CD4-positive, alpha-beta T cell (primary cell): ENCODE measurements around the gene MIA3. TPM values are rescaled to one million over a fixed set of nuclear protein-coding genes. Genes with fewer than 3 reads are reported as not detected.

Experiments
- ATAC-seq: fragments of 200-7000 bp; cut with Tn5 transposase; one replicate; pipeline ENCODE4 v1.10.0; 2022; ENCODE audit warnings: mild to moderate bottlenecking; ENCODE audit not compliant: poor library complexity
- CTCF ChIA-PET: fragments of 350-600 bp; sonication (Branson Sonifier 250); formaldehyde crosslinking; loops from one replicate; lab custom pipeline; 2021; ENCODE audit warnings: antibody characterized with exemption, inconsistent platforms; lab: Charles Lee
- POLR2A ChIA-PET: fragments of 350-600 bp; sonication (Branson Sonifier 250); formaldehyde crosslinking; loops from one replicate; lab custom pipeline; 2021; ENCODE audit warnings: antibody characterized with exemption, inconsistent platforms; lab: Charles Lee
- DNase-seq, 14 experiments: peaks; one replicate each; pipeline ENCODE4 v3.0.0-alpha.2; 2013 to 2020; ENCODE audit warnings: mixed read lengths in 2 of 14
- H3K27ac ChIP-seq, 2 donors: one replicate each; pipeline versions ENCODE4 v1.5.1 to v1.7.0; 2013; ENCODE audit warnings: low read length in 2 of 2, low read depth in 1 of 2, mild to moderate bottlenecking in 1 of 2
- H3K27me3 ChIP-seq, 2 experiments: 1 replicate in 1 of 2; 2 replicates in 1 of 2; pipeline versions ENCODE4 v1.6.1 to v1.7.0; 2013; ENCODE audit warnings: low read length in 2 of 2, control low read depth in 1 of 2, mild to moderate bottlenecking in 1 of 2, moderate library complexity in 1 of 2; ENCODE audit not compliant: insufficient read depth in 2 of 2, control insufficient read depth in 1 of 2
- H3K36me3 ChIP-seq: one replicate; pipeline ENCODE4 v1.6.1; 2013; ENCODE audit warnings: low read length, control low read depth; ENCODE audit not compliant: insufficient read depth
- H3K4me1 ChIP-seq: one replicate; pipeline ENCODE4 v1.6.1; 2013; ENCODE audit warnings: low read length, control low read depth; ENCODE audit not compliant: insufficient read depth
- H3K4me3 ChIP-seq: one replicate; pipeline ENCODE4 v1.5.1; 2013; ENCODE audit warnings: mild to moderate bottlenecking, low read length, moderate library complexity
- H3K9me3 ChIP-seq, 2 experiments: 1 replicate in 1 of 2; 2 replicates in 1 of 2; pipeline versions ENCODE4 v1.6.1 to v1.7.0; 2013; ENCODE audit warnings: low read length in 2 of 2, mild to moderate bottlenecking in 2 of 2, control low read depth in 1 of 2, moderate library complexity in 1 of 2; ENCODE audit not compliant: control insufficient read depth in 1 of 2, insufficient read depth in 1 of 2
- H3K27ac Mint-ChIP-seq: one replicate; pipeline ENCODE4 v1.8.0; 2020; ENCODE audit warnings: mixed read lengths
- H3K27me3 Mint-ChIP-seq: one replicate; pipeline ENCODE4 v1.8.0; 2021; ENCODE audit warnings: mixed read lengths
- H3K36me3 Mint-ChIP-seq: one replicate; pipeline ENCODE4 v1.8.0; 2021; ENCODE audit warnings: low read depth, mixed read lengths
- H3K4me1 Mint-ChIP-seq: one replicate; pipeline ENCODE4 v1.8.0; 2021; ENCODE audit warnings: low read depth, mixed read lengths
- H3K4me3 Mint-ChIP-seq: one replicate; pipeline ENCODE4 v1.8.0; 2020; ENCODE audit warnings: mild to moderate bottlenecking, mixed read lengths
- H3K9me3 Mint-ChIP-seq: one replicate; pipeline ENCODE4 v1.8.0; 2020; ENCODE audit warnings: mixed read lengths
- intact Hi-C, 2 experiments: fragments of 100-400 bp; cut with DNase I in 1 of 2; cut with micrococcal nuclease in 1 of 2; formaldehyde crosslinking; loops; one replicate each; pipeline versions ENCODE4 v1.15.1 to v1.9.0; 2023 to 2025; cut with DNase I, micrococcal nuclease
- total RNA-seq, 174 experiments: library from RNA in 2 of 174; stranded (reverse) in 2 of 174; gene quantifications; one replicate each; pipeline ENCODE4 v1.2.3 and lab custom pipeline; 2021 to 2026
- TF ChIP-seq, protein P1 (sequence below): fragments of 200-600 bp; IDR thresholded peaks from one replicate; pipeline ENCODE4 v1.8.0; 2022; ENCODE audit warnings: antibody characterized with exemption, mild to moderate bottlenecking

MIA3 gene
- total RNA-seq, 2 experiments from 2014 or later, result 123 to 135 TPM

DNA sequence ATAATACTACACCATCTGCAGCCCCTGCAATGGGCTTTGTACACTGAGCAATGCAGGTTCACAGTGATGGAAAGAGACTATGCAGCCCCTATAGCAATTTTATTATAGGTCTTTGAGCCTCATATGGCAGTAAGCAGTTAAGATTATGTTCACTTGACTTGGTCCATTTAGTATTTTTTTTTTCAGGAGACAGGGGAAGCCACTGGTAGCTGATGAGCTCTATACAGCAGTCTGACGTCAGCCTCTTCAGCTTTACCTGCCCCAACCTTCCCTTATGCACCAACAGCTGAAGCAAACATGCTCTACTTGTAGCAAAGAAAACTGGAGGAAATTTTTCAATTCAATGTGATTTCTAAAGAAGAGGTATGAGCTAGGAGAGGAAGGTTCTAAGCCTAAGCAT, 62.2 kb downstream of the MIA3 start:
- peak overlapping the region; percentile 47 for H3K27ac Mint-ChIP-seq
- Histone ChIP-seq H3K4me3 (no peak overlapping the region), H3K27ac (no peak overlapping the region), H3K9me3 (no peaks in the 10 kb centered on the region), H3K4me1 (no peaks in the 10 kb centered on the region), H3K36me3 (peaks cover 40% of the 10 kb centered on the region), H3K27me3 (no peaks in the 10 kb centered on the region)
- TF ChIP-seq, protein P1, sequence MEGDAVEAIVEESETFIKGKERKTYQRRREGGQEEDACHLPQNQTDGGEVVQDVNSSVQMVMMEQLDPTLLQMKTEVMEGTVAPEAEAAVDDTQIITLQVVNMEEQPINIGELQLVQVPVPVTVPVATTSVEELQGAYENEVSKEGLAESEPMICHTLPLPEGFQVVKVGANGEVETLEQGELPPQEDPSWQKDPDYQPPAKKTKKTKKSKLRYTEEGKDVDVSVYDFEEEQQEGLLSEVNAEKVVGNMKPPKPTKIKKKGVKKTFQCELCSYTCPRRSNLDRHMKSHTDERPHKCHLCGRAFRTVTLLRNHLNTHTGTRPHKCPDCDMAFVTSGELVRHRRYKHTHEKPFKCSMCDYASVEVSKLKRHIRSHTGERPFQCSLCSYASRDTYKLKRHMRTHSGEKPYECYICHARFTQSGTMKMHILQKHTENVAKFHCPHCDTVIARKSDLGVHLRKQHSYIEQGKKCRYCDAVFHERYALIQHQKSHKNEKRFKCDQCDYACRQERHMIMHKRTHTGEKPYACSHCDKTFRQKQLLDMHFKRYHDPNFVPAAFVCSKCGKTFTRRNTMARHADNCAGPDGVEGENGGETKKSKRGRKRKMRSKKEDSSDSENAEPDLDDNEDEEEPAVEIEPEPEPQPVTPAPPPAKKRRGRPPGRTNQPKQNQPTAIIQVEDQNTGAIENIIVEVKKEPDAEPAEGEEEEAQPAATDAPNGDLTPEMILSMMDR, result no peak
- POLR2A ChIA-PET, result interaction anchor here (1.2 kb wide), 1 partner anchor 33 kb away, joined by 4 read pairs; no protein-coding TSS in a partner anchor
- intact Hi-C loops, result no loop called here
- CTCF ChIA-PET, result interaction anchor here (0.9 kb wide), 1 partner anchor 25 kb away, joined by 3 read pairs; no protein-coding TSS in a partner anchor
- peaks cover 63% of the 10 kb centered on the region for H3K36me3 Mint-ChIP-seq
- H3K4me1 Mint-ChIP-seq, result no peaks in the 10 kb centered on the region
- DNase-seq (no peak), ATAC-seq (no peak)
- H3K9me3 Mint-ChIP-seq, result no peaks in the 10 kb centered on the region
- no peak overlapping the region for H3K4me3 Mint-ChIP-seq
- no peaks in the 10 kb centered on the region for H3K27me3 Mint-ChIP-seq

DNA sequence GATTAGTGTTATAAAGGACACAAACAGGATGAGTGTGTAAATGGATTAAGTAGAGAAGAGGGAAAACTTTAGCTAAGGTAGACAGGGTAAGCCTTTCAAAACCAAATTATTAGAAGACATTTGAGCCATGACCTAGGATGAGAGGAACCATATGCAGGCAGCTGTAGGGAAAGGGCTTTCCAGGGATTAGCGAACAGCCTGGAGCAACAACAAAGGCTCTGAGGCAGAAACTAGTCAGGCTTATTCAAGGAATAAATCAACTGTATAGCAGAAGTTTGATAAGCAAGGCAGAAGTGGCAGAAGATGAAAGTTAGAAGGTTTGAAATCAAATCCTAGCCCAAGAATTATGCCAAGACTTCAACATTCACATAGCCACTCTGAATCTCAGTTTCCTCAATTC, 73.1 kb downstream of the MIA3 start:
- Histone ChIP-seq H3K27ac (no peak overlapping the region), H3K4me1 (no peaks in the 10 kb centered on the region), H3K4me3 (no peak overlapping the region), H3K36me3 (peaks cover 45% of the 10 kb centered on the region), H3K9me3 (no peaks in the 10 kb centered on the region), H3K27me3 (no peaks in the 10 kb centered on the region)
- intact Hi-C loops, result no loop called here
- no peaks in the 10 kb centered on the region for H3K9me3 Mint-ChIP-seq
- ChIA-PET CTCF (no interaction called here), POLR2A (no interaction called here)
- no peak overlapping the region for H3K27ac Mint-ChIP-seq
- TF ChIP-seq, protein P1, result no peak
- H3K36me3 Mint-ChIP-seq, result peaks cover 67% of the 10 kb centered on the region
- H3K4me3 Mint-ChIP-seq, result no peak overlapping the region
- H3K27me3 Mint-ChIP-seq, result no peaks in the 10 kb centered on the region
- ATAC-seq, result no peak
- no peak for DNase-seq
- peaks cover 25% of the 10 kb centered on the region for H3K4me1 Mint-ChIP-seq

DNA sequence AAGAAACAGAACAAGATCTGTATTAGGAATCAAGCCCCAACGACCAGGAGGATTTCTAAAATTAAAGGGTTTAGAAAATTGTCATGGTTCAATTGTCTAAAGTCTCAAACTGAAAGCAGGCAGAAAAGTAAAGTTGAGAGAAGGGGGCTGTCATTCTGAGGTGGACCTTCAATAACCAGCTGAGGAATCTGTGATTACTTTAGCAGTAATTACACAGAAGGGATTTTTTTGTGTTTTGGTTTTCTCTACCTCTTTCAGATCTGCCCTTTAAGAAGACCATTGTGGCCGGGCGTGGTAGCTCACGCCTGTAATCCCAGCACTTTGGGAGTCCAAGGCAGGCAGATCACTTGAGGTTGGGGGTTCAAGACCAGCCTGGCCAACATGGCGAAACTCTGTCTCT, 77.0 kb downstream of the MIA3 start:
- TF ChIP-seq, protein P1, result no peak
- POLR2A ChIA-PET, result interaction anchor here (1.7 kb wide), 1 partner anchor 16 kb away, joined by 5 read pairs; no protein-coding TSS in a partner anchor
- Mint-ChIP-seq H3K27ac (no peak overlapping the region), H3K9me3 (no peaks in the 10 kb centered on the region), H3K36me3 (peaks cover 57% of the 10 kb centered on the region), H3K4me1 (peaks cover 37% of the 10 kb centered on the region), H3K4me3 (no peak overlapping the region), H3K27me3 (no peaks in the 10 kb centered on the region)
- no peaks in the 10 kb centered on the region for H3K27me3 ChIP-seq
- CTCF ChIA-PET, result no interaction called here
- H3K9me3 ChIP-seq, result no peaks in the 10 kb centered on the region
- intact Hi-C loops, result no loop called here
- no peak overlapping the region for H3K27ac ChIP-seq
- peaks cover 37% of the 10 kb centered on the region for H3K36me3 ChIP-seq
- DNase-seq (no peak), ATAC-seq (no peak)
- H3K4me1 ChIP-seq, result no peaks in the 10 kb centered on the region
- H3K4me3 ChIP-seq, result no peak overlapping the region
